ENCODE results near the gene ADGRG2. TPM values are rescaled to one million over a fixed set of nuclear protein-coding genes. Genes with fewer than 3 reads are reported as not detected.

ADGRG2 gene
- total RNA-seq, 3 donors from 2014 or later (not counting 1 experiment from before 2014, with no cell fraction given), result not detected

DNA sequence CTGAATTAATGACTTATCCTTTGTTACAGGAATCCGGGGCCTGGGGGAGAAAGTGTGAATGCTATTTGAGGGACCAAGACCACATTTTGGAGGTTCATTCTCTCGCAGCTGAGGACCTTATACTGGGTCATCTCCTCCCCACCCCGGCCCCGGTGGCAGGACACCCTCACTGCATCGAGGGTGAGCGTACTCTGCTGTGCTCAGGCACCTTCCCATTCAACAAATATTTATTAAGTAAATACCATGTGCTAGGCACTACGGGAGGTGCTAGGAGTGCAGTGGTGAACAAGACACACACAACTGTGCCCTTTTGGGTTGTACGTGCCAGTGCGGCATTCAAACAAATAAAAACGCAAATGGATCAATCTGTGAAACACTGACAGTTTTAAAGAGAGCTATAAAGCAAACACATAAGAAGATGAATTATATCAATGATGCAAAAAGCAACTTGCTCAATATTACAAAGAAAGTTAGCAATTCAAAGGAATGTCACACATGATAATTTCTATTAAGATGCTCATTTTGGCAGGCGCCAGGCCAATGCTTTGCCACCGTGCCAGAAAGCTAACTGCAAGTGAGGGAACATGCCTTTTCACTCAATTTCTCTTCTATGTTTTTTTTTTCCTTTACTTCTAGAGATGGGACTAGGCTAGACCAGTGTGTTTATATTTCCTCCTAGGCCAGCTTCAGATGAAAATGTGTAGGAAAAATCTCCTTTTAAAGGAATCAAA is 24.6 kb downstream of the ADGRG2 start:
- Histone ChIP-seq H3K9me3 (ENCODE audit: control insufficient read depth, insufficient read depth, low read length) (no peaks in the 10 kb centered on the region), H3K27me3 (ENCODE audit: control insufficient read depth, insufficient read depth, low read length) (no peaks in the 10 kb centered on the region), H3K4me1 (ENCODE audit: control insufficient read depth, insufficient read depth, low read length) (no peaks in the 10 kb centered on the region), H3K4me3 (ENCODE audit: low read length) (no peak overlapping the region), H3K27ac (ENCODE audit: low read length) (no peak overlapping the region), H3K36me3 (ENCODE audit: control insufficient read depth, insufficient read depth, low read length) (no peaks in the 10 kb centered on the region)
- Mint-ChIP-seq H3K36me3 (no peaks in the 10 kb centered on the region), H3K27me3 (ENCODE audit: low read depth in 2 of 2) (no peaks in the 10 kb centered on the region), H3K9me3 (no peaks in the 10 kb centered on the region), H3K4me3 (no peak overlapping the region), H3K27ac (no peak overlapping the region), H3K4me1 (no peaks in the 10 kb centered on the region)
- 85% methylated on average over 5 of the region's 12 CpGs for WGBS (ENCODE audit: insufficient coverage)
- TF ChIP-seq, protein P1, sequence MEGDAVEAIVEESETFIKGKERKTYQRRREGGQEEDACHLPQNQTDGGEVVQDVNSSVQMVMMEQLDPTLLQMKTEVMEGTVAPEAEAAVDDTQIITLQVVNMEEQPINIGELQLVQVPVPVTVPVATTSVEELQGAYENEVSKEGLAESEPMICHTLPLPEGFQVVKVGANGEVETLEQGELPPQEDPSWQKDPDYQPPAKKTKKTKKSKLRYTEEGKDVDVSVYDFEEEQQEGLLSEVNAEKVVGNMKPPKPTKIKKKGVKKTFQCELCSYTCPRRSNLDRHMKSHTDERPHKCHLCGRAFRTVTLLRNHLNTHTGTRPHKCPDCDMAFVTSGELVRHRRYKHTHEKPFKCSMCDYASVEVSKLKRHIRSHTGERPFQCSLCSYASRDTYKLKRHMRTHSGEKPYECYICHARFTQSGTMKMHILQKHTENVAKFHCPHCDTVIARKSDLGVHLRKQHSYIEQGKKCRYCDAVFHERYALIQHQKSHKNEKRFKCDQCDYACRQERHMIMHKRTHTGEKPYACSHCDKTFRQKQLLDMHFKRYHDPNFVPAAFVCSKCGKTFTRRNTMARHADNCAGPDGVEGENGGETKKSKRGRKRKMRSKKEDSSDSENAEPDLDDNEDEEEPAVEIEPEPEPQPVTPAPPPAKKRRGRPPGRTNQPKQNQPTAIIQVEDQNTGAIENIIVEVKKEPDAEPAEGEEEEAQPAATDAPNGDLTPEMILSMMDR (IDR thresholded peaks at IDR 0.05), result no peak
- ATAC-seq (no peak), DNase-seq (no peak)
- intact Hi-C loops (cut with micrococcal nuclease), result no loop called here

DNA sequence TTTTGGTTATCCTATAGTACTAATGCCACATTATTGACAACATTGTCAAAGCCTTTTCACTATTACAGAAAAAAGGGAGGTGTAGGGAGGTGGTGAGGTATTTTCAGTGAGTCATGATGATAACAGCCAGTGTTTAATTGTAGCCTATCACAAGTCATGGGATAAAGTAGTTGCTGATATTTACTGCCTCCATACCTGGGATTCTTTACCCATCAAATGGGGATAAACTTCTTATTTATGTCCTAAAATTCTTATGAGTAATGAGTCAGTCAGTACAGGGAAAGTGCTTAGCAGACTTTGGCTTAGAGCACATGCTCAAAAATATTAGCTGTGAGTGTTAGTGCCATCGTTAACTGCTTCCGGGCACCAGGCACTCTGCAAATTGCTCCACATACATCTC is 25.7 kb downstream of the ADGRG2 start:
- ATAC-seq, result no peak
- DNase-seq, result no peak
- Histone ChIP-seq H3K9me3 (ENCODE audit: control insufficient read depth, insufficient read depth, low read length) (no peaks in the 10 kb centered on the region), H3K27me3 (ENCODE audit: control insufficient read depth, insufficient read depth, low read length) (no peaks in the 10 kb centered on the region), H3K27ac (ENCODE audit: low read length) (no peak overlapping the region), H3K4me1 (ENCODE audit: control insufficient read depth, insufficient read depth, low read length) (no peaks in the 10 kb centered on the region), H3K4me3 (ENCODE audit: low read length) (no peak overlapping the region), H3K36me3 (ENCODE audit: control insufficient read depth, insufficient read depth, low read length) (no peaks in the 10 kb centered on the region)
- intact Hi-C loops (cut with micrococcal nuclease), result no loop called here
- TF ChIP-seq, protein P1 (IDR thresholded peaks at IDR 0.05), result no peak
- Mint-ChIP-seq H3K4me1 (no peaks in the 10 kb centered on the region), H3K36me3 (no peaks in the 10 kb centered on the region), H3K27me3 (ENCODE audit: low read depth in 2 of 2) (no peaks in the 10 kb centered on the region), H3K4me3 (no peak overlapping the region), H3K27ac (no peak overlapping the region), H3K9me3 (peaks cover 0 to 3% of the 10 kb centered on the region in 2 donors)
- WGBS (ENCODE audit: insufficient coverage), result 95% methylated on average over 2 of the region's 2 CpGs

DNA sequence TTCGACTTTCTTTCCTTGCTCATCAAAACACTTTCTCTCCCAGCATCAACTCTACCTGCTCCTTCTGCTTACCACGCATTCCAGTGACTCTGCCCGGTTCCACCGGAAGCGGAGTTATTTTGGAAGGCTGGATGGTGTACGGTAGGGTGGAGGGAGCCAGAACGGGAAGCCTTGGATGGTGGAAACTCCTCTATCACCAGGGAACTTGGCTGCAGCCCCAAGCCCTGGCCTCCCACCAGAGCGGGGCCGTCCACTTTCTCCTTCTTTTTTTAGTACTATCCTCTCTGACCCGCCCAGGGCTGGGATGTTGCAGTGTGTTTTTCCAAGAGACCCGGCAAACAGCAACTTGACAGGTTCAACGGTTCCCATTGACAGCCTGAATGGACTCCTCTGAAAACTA is 27.6 kb downstream of the ADGRG2 start:
- H3K4me1 Mint-ChIP-seq, result no peaks in the 10 kb centered on the region
- TF ChIP-seq, protein P1 (IDR thresholded peaks at IDR 0.05), result no peak
- H3K9me3 Mint-ChIP-seq, result peaks cover 3 to 5% of the 10 kb centered on the region in 2 donors
- H3K36me3 Mint-ChIP-seq, result peaks cover 6% of the 10 kb centered on the region
- Histone ChIP-seq H3K4me1 (ENCODE audit: control insufficient read depth, insufficient read depth, low read length) (no peaks in the 10 kb centered on the region), H3K9me3 (ENCODE audit: control insufficient read depth, insufficient read depth, low read length) (no peaks in the 10 kb centered on the region), H3K36me3 (ENCODE audit: control insufficient read depth, insufficient read depth, low read length) (no peaks in the 10 kb centered on the region), H3K27me3 (ENCODE audit: control insufficient read depth, insufficient read depth, low read length) (no peaks in the 10 kb centered on the region), H3K4me3 (ENCODE audit: low read length) (no peak overlapping the region), H3K27ac (ENCODE audit: low read length) (no peak overlapping the region)
- DNase-seq (no peak), ATAC-seq (no peak)
- H3K27ac Mint-ChIP-seq, result no peak overlapping the region
- WGBS (ENCODE audit: insufficient coverage), result 86% methylated on average over 6 of the region's 12 CpGs
- H3K27me3 Mint-ChIP-seq (ENCODE audit: low read depth in 2 of 2), result peaks cover 0 to 2% of the 10 kb centered on the region in 2 donors
- intact Hi-C loops (cut with micrococcal nuclease), result no loop called here
- H3K4me3 Mint-ChIP-seq, result no peak overlapping the region

DNA sequence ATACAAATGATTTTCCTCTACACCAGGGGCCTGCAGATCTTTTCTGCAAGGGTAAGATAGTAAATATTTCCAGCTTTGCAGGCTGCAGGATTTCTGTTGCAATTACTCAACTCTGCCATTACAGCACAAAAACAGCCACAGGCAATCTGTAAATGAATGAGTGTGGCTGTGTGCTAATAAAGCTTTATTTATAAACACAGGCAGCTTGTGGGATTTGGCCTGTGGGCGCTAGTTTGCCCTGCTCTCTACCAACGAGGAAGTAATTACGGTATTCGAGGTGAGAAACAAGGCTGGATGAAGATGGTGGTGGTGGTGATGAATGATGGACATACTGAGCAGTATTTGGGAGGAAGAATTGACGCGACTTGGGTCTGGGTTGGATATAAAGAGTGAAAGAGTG is 30.7 kb downstream of the ADGRG2 start:
- peaks cover 7% of the 10 kb centered on the region for H3K36me3 Mint-ChIP-seq

More for the DNA sequence above, 30.7 kb downstream of the ADGRG2 start:
- Mint-ChIP-seq H3K27ac (no peak overlapping the region), H3K9me3 (peaks cover 3 to 5% of the 10 kb centered on the region in 2 donors), H3K4me1 (peaks cover 0 to under 1% of the 10 kb centered on the region in 2 donors), H3K4me3 (no peak overlapping the region), H3K27me3 (ENCODE audit: low read depth in 2 of 2) (peaks cover 0 to 2% of the 10 kb centered on the region in 2 donors)
- WGBS (ENCODE audit: insufficient coverage), result 82% methylated on average over 6 of the region's 6 CpGs
- Histone ChIP-seq H3K27me3 (ENCODE audit: control insufficient read depth, insufficient read depth, low read length) (no peaks in the 10 kb centered on the region), H3K4me3 (ENCODE audit: low read length) (no peak overlapping the region), H3K36me3 (ENCODE audit: control insufficient read depth, insufficient read depth, low read length) (no peaks in the 10 kb centered on the region), H3K27ac (ENCODE audit: low read length) (no peak overlapping the region), H3K9me3 (ENCODE audit: control insufficient read depth, insufficient read depth, low read length) (no peaks in the 10 kb centered on the region), H3K4me1 (ENCODE audit: control insufficient read depth, insufficient read depth, low read length) (no peaks in the 10 kb centered on the region)
- intact Hi-C loops (cut with micrococcal nuclease), result no loop called here
- TF ChIP-seq, protein P1 (IDR thresholded peaks at IDR 0.05), result no peak
- ATAC-seq (no peak), DNase-seq (no peak)

Measured in natural killer cell (primary cell).